K562 (cell line): ENCODE results near the gene CILP. TPM values are rescaled to one million over a fixed set of nuclear protein-coding genes. Genes with fewer than 3 reads are reported as not detected.

Experiments used
- ATAC-seq: fragments of 200-7000 bp; cut with Tn5 transposase; 3 replicates; pipeline ENCODE4 v1.9.1; 2020; ENCODE audit warnings: moderate library complexity
- BruUV-seq: library from RNA; stranded (reverse); fragments of 400-500 nt; replicated peaks from 2 replicates; lab custom pipeline; 2021; lab: Mats Ljungman, UMichigan
- CTCF ChIA-PET: fragments of 300-600 bp; formaldehyde crosslinking; extraction: SDS; loops from one replicate; lab custom pipeline; 2021; ENCODE audit warnings: low intra/inter-chr PET ratio; lab: Yijun Ruan, JAX
- POLR2A ChIA-PET: fragments of 300-600, 350-650 bp; sonication (Branson Sonifier 250); formaldehyde crosslinking; extraction: SDS; loops from one replicate; lab custom pipeline; 2021; ENCODE audit warnings: antibody characterized with exemption, inconsistent platforms; lab: Yijun Ruan, JAX
- DNase-seq, 4 experiments: peaks; one replicate each; pipeline versions ENCODE4 v3.0.0 to v3.0.0-alpha.2; 2011 to 2018; ENCODE audit warnings: low spot score in 3 of 4, mixed read lengths in 3 of 4; ENCODE audit errors: extremely low read depth in 1 of 4
- FAIRE-seq: peaks from 2 replicates; lab custom pipeline; 2011; peaks lifted over from hg19 to GRCh38; lab: Jason Lieb, UNC
- H2AFZ ChIP-seq: 2 replicates; pipeline ENCODE4 v1.6.0; 2011; ENCODE audit warnings: low read depth, low read length, control low read depth, inconsistent platforms
- H3K27ac ChIP-seq: fragments of 200-600 bp; 3 replicates; pipeline ENCODE4 v1.8.0; 2011; ENCODE audit warnings: low read depth, mild to moderate bottlenecking, control low read depth, inconsistent platforms, low read length, moderate library complexity, mixed read lengths; ENCODE audit errors: extremely low read depth
- H3K27me3 ChIP-seq, 2 experiments: fragments of 300-600 bp in 1 of 2; 2 replicates in 1 of 2; 3 replicates in 1 of 2; pipeline versions ENCODE4 v1.6.0 to v1.8.0; 2011; ENCODE audit warnings: inconsistent platforms in 2 of 2, low read length in 2 of 2, mild to moderate bottlenecking in 1 of 2, mixed read lengths in 1 of 2, moderate library complexity in 1 of 2; ENCODE audit not compliant: control insufficient read depth in 2 of 2, insufficient read depth in 2 of 2
- H3K36me3 ChIP-seq: fragments of 300-600 bp; 3 replicates; pipeline ENCODE4 v1.8.0; 2011; ENCODE audit warnings: mild to moderate bottlenecking, low read length, inconsistent platforms; ENCODE audit not compliant: control insufficient read depth, insufficient read depth
- H3K4me1 ChIP-seq, 2 experiments: fragments of 200-600 bp in 1 of 2; replicated peaks in 1 of 2; 2 replicates in 1 of 2; 3 replicates in 1 of 2; pipeline versions ENCODE4 v1.5.1 to v1.8.0; 2011; ENCODE audit warnings: inconsistent platforms in 2 of 2, low read length in 2 of 2, mild to moderate bottlenecking in 1 of 2, mixed read lengths in 1 of 2, moderate library complexity in 1 of 2; ENCODE audit not compliant: control insufficient read depth in 2 of 2, insufficient read depth in 2 of 2
- H3K4me2 ChIP-seq: 2 replicates; pipeline ENCODE4 v1.6.1; 2011; ENCODE audit warnings: low read length, control low read depth, inconsistent platforms, mixed read lengths; ENCODE audit not compliant: insufficient read depth
- H3K4me3 ChIP-seq: fragments of 200-600 bp; sonication (generic), shearing (Covaris generic); 2 replicates; pipeline ENCODE4 v1.5.1; 2016; ENCODE audit warnings: control low read depth, inconsistent platforms
- H3K79me2 ChIP-seq: fragments of 200-600 bp; 3 replicates; pipeline ENCODE4 v1.8.0; 2011; ENCODE audit warnings: low read length, inconsistent platforms; ENCODE audit not compliant: control insufficient read depth, insufficient read depth
- H3K9ac ChIP-seq, 2 experiments: 2 replicates each; pipeline versions ENCODE4 v1.6.0 to v1.6.1; 2011; ENCODE audit warnings: low read depth in 2 of 2, low read length in 2 of 2, control low read depth in 1 of 2, inconsistent platforms in 1 of 2, mild to moderate bottlenecking in 1 of 2, mixed read lengths in 1 of 2; ENCODE audit not compliant: insufficient read depth in 1 of 2
- H3K9me1 ChIP-seq: one replicate; pipeline ENCODE4 v1.6.0; 2011; ENCODE audit warnings: inconsistent platforms, mild to moderate bottlenecking, low read length, moderate library complexity; ENCODE audit not compliant: control insufficient read depth, insufficient read depth
- H3K9me3 ChIP-seq: replicated peaks from 2 replicates; pipeline ENCODE4 v1.5.1; 2011; ENCODE audit warnings: low read depth, low read length, inconsistent platforms; ENCODE audit not compliant: control insufficient read depth, insufficient read depth
- H4K20me1 ChIP-seq: replicated peaks from 2 replicates; pipeline ENCODE4 v1.6.1; 2011; ENCODE audit warnings: low read length, inconsistent platforms, mixed read lengths; ENCODE audit not compliant: control insufficient read depth, insufficient read depth
- BCOR ChIP-seq: fragments of 450-650 bp; IDR thresholded peaks from 2 replicates; pipeline ENCODE4 v1.6.1; 2016
- CBFB ChIP-seq: sonication (generic); formaldehyde crosslinking; IDR thresholded peaks from 2 replicates; pipeline ENCODE4 v1.4.0; 2020; ENCODE audit warnings: mild to moderate bottlenecking, missing genetic modification reagents
- HLTF ChIP-seq: fragments of 450-650 bp; IDR thresholded peaks from 2 replicates; pipeline ENCODE4 v1.6.1; 2016
- LCOR ChIP-seq: sonication (generic); formaldehyde crosslinking; IDR thresholded peaks from 2 replicates; pipeline ENCODE4 v1.8.0; 2022; ENCODE audit warnings: mild to moderate bottlenecking, missing genetic modification reagents
- NELFE ChIP-seq: IDR thresholded peaks from 2 replicates; pipeline ENCODE4 v1.6.1; 2011; ENCODE audit warnings: mild to moderate bottlenecking; ENCODE audit not compliant: insufficient read depth, insufficient read length
- REST ChIP-seq, 2 experiments: fragments of 450-650 bp; formaldehyde crosslinking in 1 of 2; IDR thresholded peaks; 2 replicates each; pipeline versions ENCODE4 v1.4.0 to v1.6.1; 2014 to 2020; ENCODE audit warnings: mild to moderate bottlenecking in 2 of 2, borderline replicate concordance in 1 of 2, low read depth in 1 of 2
- SP1 ChIP-seq: sonication (generic); formaldehyde crosslinking; IDR thresholded peaks from 2 replicates; pipeline ENCODE4 v1.8.1; 2022; ENCODE audit warnings: mild to moderate bottlenecking, missing genetic modification reagents
- ZNF311 ChIP-seq: fragments of 250-450 bp; sonication (Bioruptor Pico); IDR thresholded peaks from 2 replicates; pipeline ENCODE4 v1.4.0; 2020; ENCODE audit warnings: mild to moderate bottlenecking, moderate library complexity
- WGBS: fragments of 100-300 bp; shearing (Covaris generic); methylation state at CpG from one replicate; pipeline ENCODE4 v1.1.6; 2016; ENCODE audit warnings: low coverage, mixed read lengths; ENCODE audit not compliant: insufficient coverage; ENCODE audit errors: missing lambda C conversion rate; 5-methylcytosine and 5-hydroxymethylcytosine counted together
- in situ Hi-C: fragments of 300-500 bp; cut with MboI; formaldehyde crosslinking; loops from 4 replicates; pipeline ENCODE4 v1.15.0; 2018; ENCODE audit warnings: inconsistent platforms, mixed read lengths
- intact Hi-C: fragments of 100-400 bp; cut with micrococcal nuclease; formaldehyde crosslinking; loops from 2 replicates; pipeline ENCODE4 v1.14.2; 2022
- polyA plus RNA-seq, 8 experiments: library from polyadenylated mRNA; depleted of rRNA in 4 of 8; stranded (reverse) in 5 of 8; unstranded in 3 of 8; fragments of >200 nt; fragmentation: Nextera tagmentation in 2 of 8; fragmentation: Illumina TruSeq in 1 of 8; extraction: Ambion mirVana in 2 of 8; extraction: Trizol in 1 of 8; gene quantifications; 2 replicates each; pipeline versions ENCODE4 v1.2.1 to v1.2.3, GENCODE V29; 2011 to 2014; ENCODE audit warnings: inconsistent platforms in 1 of 8, missing spikeins in 1 of 8
- total RNA-seq, 7 experiments: library from RNA; depleted of rRNA in 6 of 7; stranded (reverse); fragments of >200 nt in 6 of 7; fragmentation: Illumina TruSeq in 2 of 7; extraction: Trizol in 2 of 7; gene quantifications; 2 replicates each; pipeline versions ENCODE4 v1.2.1 to v1.2.3, GENCODE V29; 2011 to 2021; ENCODE audit warnings: low replicate concordance in 1 of 7
- TF ChIP-seq, protein P1 (sequence below): fragments of 250-450 bp; sonication (Bioruptor Pico); IDR thresholded peaks from 2 replicates; pipeline ENCODE4 v1.5.0; 2020; ENCODE audit warnings: mild to moderate bottlenecking, borderline replicate concordance
- TF ChIP-seq, protein P2 (sequence below): fragments of 250-450 bp; sonication (Bioruptor Pico); IDR thresholded peaks from 2 replicates; pipeline ENCODE4 v1.6.1; 2021; ENCODE audit warnings: mild to moderate bottlenecking

Gene CILP
- total and polyA plus RNA-seq, 9 of the 15 experiments (the other 6 are each of a cell fraction or from before 2014, with no cell fraction given): 0.03 TPM; not detected in 8

DNA sequence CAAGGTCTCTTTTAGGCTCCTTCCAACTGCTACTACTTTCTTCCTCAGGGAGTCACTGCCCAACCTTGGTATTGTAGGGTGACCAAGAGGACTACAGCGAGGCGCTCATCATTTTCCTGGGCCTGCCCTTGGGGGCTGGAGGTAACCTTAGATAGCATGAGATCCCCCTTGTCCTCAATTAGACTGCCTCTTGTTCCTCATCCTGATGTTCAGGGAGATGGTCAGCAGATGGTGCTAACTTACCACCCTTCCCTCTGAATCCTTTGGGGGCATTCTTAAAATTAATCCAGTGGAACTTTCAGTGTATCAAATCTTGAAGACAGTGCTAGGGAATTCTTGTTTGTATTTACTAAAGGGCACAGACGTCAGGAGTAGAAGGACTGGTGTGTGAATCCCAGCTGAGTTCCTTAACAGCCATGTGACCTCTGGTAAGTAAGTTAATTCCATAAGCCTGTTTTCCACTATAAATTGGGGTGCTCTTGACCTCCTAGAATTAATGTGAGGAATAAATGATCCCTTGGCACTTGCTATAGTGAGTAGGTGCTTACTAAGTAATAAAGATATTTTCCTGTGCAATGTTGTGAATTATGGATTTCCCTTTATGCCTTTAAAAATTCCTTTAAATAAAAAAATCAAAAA, 22.1 kb downstream of the CILP start:
- Histone ChIP-seq H3K27me3 (no peaks in the 10 kb centered on the region), H3K9me1 (no peaks in the 10 kb centered on the region), H3K4me3 (no peak overlapping the region), H3K9ac (no peak overlapping the region), H3K79me2 (peaks cover 9% of the 10 kb centered on the region), H3K36me3 (no peaks in the 10 kb centered on the region; the same call in 2 of the 3 replicates), H3K4me1 (peaks cover 7 to 11% of the 10 kb centered on the region in 2 experiments; a peak in 3 of 5 replicates), H3K27ac (no peak overlapping the region), H4K20me1 (no peaks in the 10 kb centered on the region), H3K9me3 (no peaks in the 10 kb centered on the region; the same call in 1 of the 2 replicates), H3K4me2 (no peak overlapping the region), H2AFZ (peak overlapping the region; percentile 73)
- BruUV-seq: no TSS peak
- no peak for ATAC-seq
- FAIRE-seq: peak; percentile 92
- ChIA-PET CTCF (interaction anchor here (0.7 to 2.4 kb wide), 7 partner anchors 81 to 211 kb away, joined by 3 to 24 read pairs (median 9); partner anchors contain the start of genes RNU5A-1 and RNU5B-1), POLR2A (interaction anchor here (0.6 kb wide), 1 partner anchor 116 kb away, joined by 3 read pairs; no protein-coding TSS in a partner anchor)
- peak; percentile 36 to 67 (median 57) for DNase-seq
- intact Hi-C loops: loop anchor here (1.0 to 5.0 kb wide), 5 partner anchors 82 to 196 kb away; partner anchors contain the start of gene RNU5B-1
- WGBS: 2% methylated on average over 3 of the region's 3 CpGs
- in situ Hi-C loops: loop anchor here (5.0 kb wide), 1 partner anchor 108 kb away; the partner anchor contains the start of gene RNU5A-1
- TF ChIP-seq LCOR (CRISPR knock-in tag): no peak
- TF ChIP-seq ZNF311 (CRISPR knock-in tag): no peak
- TF ChIP-seq REST (IDR thresholded peaks at IDR 0.05; ENCODE audit: borderline replicate concordance): peak; percentile 91
- no peak for TF ChIP-seq REST (CRISPR knock-in tag; IDR thresholded peaks at IDR 0.05; ENCODE audit: low read depth)
- TF ChIP-seq, protein P1, sequence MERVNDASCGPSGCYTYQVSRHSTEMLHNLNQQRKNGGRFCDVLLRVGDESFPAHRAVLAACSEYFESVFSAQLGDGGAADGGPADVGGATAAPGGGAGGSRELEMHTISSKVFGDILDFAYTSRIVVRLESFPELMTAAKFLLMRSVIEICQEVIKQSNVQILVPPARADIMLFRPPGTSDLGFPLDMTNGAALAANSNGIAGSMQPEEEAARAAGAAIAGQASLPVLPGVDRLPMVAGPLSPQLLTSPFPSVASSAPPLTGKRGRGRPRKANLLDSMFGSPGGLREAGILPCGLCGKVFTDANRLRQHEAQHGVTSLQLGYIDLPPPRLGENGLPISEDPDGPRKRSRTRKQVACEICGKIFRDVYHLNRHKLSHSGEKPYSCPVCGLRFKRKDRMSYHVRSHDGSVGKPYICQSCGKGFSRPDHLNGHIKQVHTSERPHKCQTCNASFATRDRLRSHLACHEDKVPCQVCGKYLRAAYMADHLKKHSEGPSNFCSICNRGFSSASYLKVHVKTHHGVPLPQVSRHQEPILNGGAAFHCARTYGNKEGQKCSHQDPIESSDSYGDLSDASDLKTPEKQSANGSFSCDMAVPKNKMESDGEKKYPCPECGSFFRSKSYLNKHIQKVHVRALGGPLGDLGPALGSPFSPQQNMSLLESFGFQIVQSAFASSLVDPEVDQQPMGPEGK (CRISPR knock-in tag): no peak
- no peak for TF ChIP-seq HLTF
- no peak for TF ChIP-seq BCOR
- TF ChIP-seq SP1 (CRISPR knock-in tag): no peak
- TF ChIP-seq, protein P2, sequence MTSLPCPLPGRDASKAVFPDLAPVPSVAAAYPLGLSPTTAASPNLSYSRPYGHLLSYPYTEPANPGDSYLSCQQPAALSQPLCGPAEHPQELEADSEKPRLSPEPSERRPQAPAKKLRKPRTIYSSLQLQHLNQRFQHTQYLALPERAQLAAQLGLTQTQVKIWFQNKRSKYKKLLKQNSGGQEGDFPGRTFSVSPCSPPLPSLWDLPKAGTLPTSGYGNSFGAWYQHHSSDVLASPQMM: no peak
- TF ChIP-seq NELFE: no peak
- no peak for TF ChIP-seq CBFB (CRISPR knock-in tag)
